ENCODE measurements around the gene RGS6. TPM values are rescaled to one million over a fixed set of nuclear protein-coding genes. Genes with fewer than 3 reads are reported as not detected.

RGS6 gene
- total RNA-seq, 4 donors from 2014 or later: 0.50 to 6.5 (median 4.7) TPM

- no peak overlapping the region for H3K4me3 ChIP-seq
- peaks cover 0 to 13% (median 0%) of the 10 kb centered on the region in 3 donors for H3K4me1 ChIP-seq
- no peak overlapping the region for H3K27ac ChIP-seq
- H3K27me3 ChIP-seq: no peaks in the 10 kb centered on the region
- no peaks in the 10 kb centered on the region for H3K36me3 ChIP-seq
- 70 to 80% methylated on average over 1 of the region's 1 CpG for WGBS, 2 donors (ENCODE audit: low coverage in 1 of 2)
- TF ChIP-seq CTCF (IDR thresholded peaks at IDR 0.05) (no peak), EP300 (IDR thresholded peaks at IDR 0.05) (no peak), POLR2AphosphoS5 (IDR thresholded peaks at IDR 0.05) (no peak), POLR2A (IDR thresholded peaks at IDR 0.05) (no peak)
- ATAC-seq: no peak
- H3K9me3 ChIP-seq: no peaks in the 10 kb centered on the region
These were observed 315.8 kb downstream of the RGS6 start for GRCh38 chr14:72247896-72248465.

- H3K4me3 ChIP-seq: no peak overlapping the region
- H3K36me3 ChIP-seq: no peaks in the 10 kb centered on the region
- TF ChIP-seq CTCF (IDR thresholded peaks at IDR 0.05): no peak
- no peak for TF ChIP-seq POLR2AphosphoS5 (IDR thresholded peaks at IDR 0.05)
- TF ChIP-seq EP300 (IDR thresholded peaks at IDR 0.05): no peak
- no peak for TF ChIP-seq POLR2A (IDR thresholded peaks at IDR 0.05)
- 82 to 94% methylated on average over 2 of the region's 2 CpGs for WGBS, 2 donors (ENCODE audit: low coverage in 1 of 2)
- H3K4me1 ChIP-seq: no peaks in the 10 kb centered on the region
- no peak overlapping the region for H3K27ac ChIP-seq
- ATAC-seq: no peak
- no peaks in the 10 kb centered on the region for H3K9me3 ChIP-seq
- no peaks in the 10 kb centered on the region for H3K27me3 ChIP-seq
These were observed 321.3 kb downstream of the RGS6 start for GRCh38 chr14:72253503-72253902.

- Histone ChIP-seq H3K36me3 (no peaks in the 10 kb centered on the region), H3K4me1 (no peaks in the 10 kb centered on the region), H3K9me3 (no peaks in the 10 kb centered on the region), H3K27ac (no peak overlapping the region), H3K4me3 (no peak overlapping the region), H3K27me3 (no peaks in the 10 kb centered on the region)
- ATAC-seq: no peak
- no peak for TF ChIP-seq POLR2A (IDR thresholded peaks at IDR 0.05)
- no peak for TF ChIP-seq EP300 (IDR thresholded peaks at IDR 0.05)
- TF ChIP-seq POLR2AphosphoS5 (IDR thresholded peaks at IDR 0.05): no peak
- TF ChIP-seq CTCF (IDR thresholded peaks at IDR 0.05): no peak
- WGBS, 2 donors (ENCODE audit: low coverage in 1 of 2): 95 to 100% methylated on average over 1 to 2 of the region's 2 CpGs
These were observed 322.1 kb downstream of the RGS6 start for GRCh38 chr14:72254202-72254936.

- 77 to 80% methylated on average over 4 of the region's 4 CpGs for WGBS, 2 donors (ENCODE audit: low coverage in 1 of 2)
- H3K27me3 ChIP-seq: no peaks in the 10 kb centered on the region
These were observed 322.8 kb downstream of the RGS6 start for GRCh38 chr14:72254937-72255472.

More at GRCh38 chr14:72254937-72255472, 322.8 kb downstream of the RGS6 start:
- Histone ChIP-seq H3K9me3 (no peaks in the 10 kb centered on the region), H3K4me1 (no peaks in the 10 kb centered on the region), H3K36me3 (no peaks in the 10 kb centered on the region), H3K4me3 (no peak overlapping the region), H3K27ac (no peak overlapping the region)
- TF ChIP-seq CTCF (IDR thresholded peaks at IDR 0.05) (no peak), POLR2AphosphoS5 (IDR thresholded peaks at IDR 0.05) (no peak), POLR2A (IDR thresholded peaks at IDR 0.05) (no peak), EP300 (IDR thresholded peaks at IDR 0.05) (no peak)
- no peak for ATAC-seq
